GM12878 (cell line): ENCODE measurements around the gene MPC1. TPM values are rescaled to one million over a fixed set of nuclear protein-coding genes. Genes with fewer than 3 reads are reported as not detected.

ENCODE experiments used
- ATAC-seq: fragments of 200-7000 bp; cut with Tn5 transposase; 3 replicates; pipeline ENCODE4 v1.9.1; 2020; ENCODE audit warnings: mild to moderate bottlenecking, moderate library complexity
- BruUV-seq: library from RNA; stranded (reverse); fragments of 400-500 nt; replicated peaks from 2 replicates; lab custom pipeline; 2021; lab: Mats Ljungman, UMichigan
- CTCF ChIA-PET: fragments of 300-600 bp; sonication (Branson Sonifier 250); formaldehyde crosslinking; extraction: SDS; loops from one replicate; lab custom pipeline; 2021; ENCODE audit warnings: inconsistent platforms; lab: Yijun Ruan, JAX
- POLR2A ChIA-PET: fragments of 350-600 bp; formaldehyde crosslinking; extraction: SDS; loops from one replicate; lab custom pipeline; 2021; ENCODE audit warnings: inconsistent platforms; lab: Charles Lee
- RAD21 ChIA-PET: fragments of 300-600 bp; sonication (Branson Sonifier 250); formaldehyde crosslinking; loops from one replicate; lab custom pipeline; 2023; ENCODE audit warnings: antibody characterized with exemption; ENCODE audit not compliant: unreplicated experiment; lab: Charles Lee
- SMC1A ChIA-PET: fragments of 300-600 bp; sonication (Branson Sonifier 250); formaldehyde crosslinking; loops from one replicate; lab custom pipeline; 2023; ENCODE audit not compliant: unreplicated experiment, uncharacterized antibody; lab: Charles Lee
- DNase-seq: peaks from one replicate; pipeline ENCODE4 v3.0.0-alpha.2; 2011; ENCODE audit warnings: low read depth, low spot score
- FAIRE-seq: peaks from 3 replicates; lab custom pipeline; 2011; peaks lifted over from hg19 to GRCh38; lab: Jason Lieb, UNC
- H2AFZ ChIP-seq: 2 replicates; pipeline ENCODE4 v1.6.0; 2011; ENCODE audit warnings: low read depth, low read length, control low read depth; ENCODE audit not compliant: control insufficient read depth
- H3K27ac ChIP-seq: 2 replicates; pipeline ENCODE4 v1.5.1; 2011; ENCODE audit warnings: control low read depth; ENCODE audit not compliant: control insufficient read depth, insufficient read depth
- H3K27me3 ChIP-seq, 2 experiments: replicated peaks in 1 of 2; 2 replicates each; pipeline versions ENCODE4 v1.6.0 to v1.6.1; 2011; ENCODE audit warnings: low read length in 1 of 2; ENCODE audit not compliant: control insufficient read depth in 2 of 2, insufficient read depth in 2 of 2
- H3K36me3 ChIP-seq, 2 experiments: 2 replicates each; pipeline ENCODE4 v1.5.1; 2011; ENCODE audit warnings: low read length in 1 of 2; ENCODE audit not compliant: control insufficient read depth in 2 of 2, insufficient read depth in 2 of 2
- H3K4me1 ChIP-seq: 2 replicates; pipeline ENCODE4 v1.6.1; 2011; ENCODE audit warnings: mild to moderate bottlenecking, low read length, moderate library complexity, mixed read lengths; ENCODE audit not compliant: control insufficient read depth, insufficient read depth
- H3K4me2 ChIP-seq: 2 replicates; pipeline ENCODE4 v1.6.0; 2011; ENCODE audit warnings: control low read depth; ENCODE audit not compliant: control insufficient read depth, insufficient read depth
- H3K4me3 ChIP-seq: fragments of 200-600 bp; sonication (generic); 2 replicates; pipeline ENCODE4 v1.5.1; 2016
- H3K79me2 ChIP-seq: 2 replicates; pipeline ENCODE4 v1.6.0; 2011; ENCODE audit warnings: low read length; ENCODE audit not compliant: control insufficient read depth, insufficient read depth
- H3K9ac ChIP-seq: 2 replicates; pipeline ENCODE4 v1.8.0; 2011; ENCODE audit warnings: low read length, control low read depth, mixed read lengths; ENCODE audit not compliant: control insufficient read depth, insufficient read depth
- H3K9me3 ChIP-seq: replicated peaks from 3 replicates; pipeline ENCODE4 v1.5.1; 2011; ENCODE audit warnings: mild to moderate bottlenecking, low read length; ENCODE audit not compliant: control insufficient read depth, insufficient read depth
- H4K20me1 ChIP-seq: 2 replicates; pipeline ENCODE4 v1.6.0; 2011; ENCODE audit not compliant: control insufficient read depth, insufficient read depth
- BACH1 ChIP-seq: fragments of 450-650 bp; IDR thresholded peaks from 2 replicates; pipeline ENCODE4 v1.6.1; 2017; ENCODE audit warnings: mild to moderate bottlenecking, borderline replicate concordance
- CREB1 ChIP-seq: IDR thresholded peaks from 2 replicates; pipeline ENCODE4 v1.6.1; 2012; ENCODE audit warnings: low read depth, mild to moderate bottlenecking, inconsistent platforms
- ESRRA ChIP-seq: IDR thresholded peaks from 2 replicates; pipeline ENCODE4 v1.6.1; 2012; ENCODE audit warnings: mild to moderate bottlenecking, low read length, improper control_type of control experiment
- JUNB ChIP-seq: IDR thresholded peaks from 2 replicates; pipeline ENCODE4 v1.6.1; 2016; ENCODE audit warnings: antibody characterized with exemption, mild to moderate bottlenecking
- POLR2A ChIP-seq: IDR thresholded peaks from 2 replicates; pipeline ENCODE4 v1.6.1; 2011; ENCODE audit warnings: low read depth, mild to moderate bottlenecking, low read length
- POLR2AphosphoS5 ChIP-seq: IDR thresholded peaks from 2 replicates; pipeline ENCODE4 v1.6.1; 2011; ENCODE audit warnings: mild to moderate bottlenecking, low read length, inconsistent platforms
- RFX5 ChIP-seq: IDR thresholded peaks from 2 replicates; pipeline ENCODE4 v1.6.1; 2011; ENCODE audit warnings: low read depth, low read length, improper control_type of control experiment
- RUNX3 ChIP-seq: IDR thresholded peaks from 2 replicates; pipeline ENCODE4 v1.6.1; 2012; ENCODE audit warnings: low read length, inconsistent platforms
- SREBF1 ChIP-seq: IDR thresholded peaks from 2 replicates; pipeline ENCODE4 v1.6.1; 2012; ENCODE audit warnings: mild to moderate bottlenecking, low read length
- ZNF384 ChIP-seq: IDR thresholded peaks from 2 replicates; pipeline ENCODE4 v1.6.1; 2012; ENCODE audit warnings: low read depth, mild to moderate bottlenecking, low read length, improper control_type of control experiment, borderline replicate concordance
- WGBS: methylation state at CpG from one replicate; pipeline ENCODE4 v1.1.6; 2016; ENCODE audit warnings: low lambda C conversion rate; ENCODE audit not compliant: insufficient replicate concordance, insufficient coverage; ENCODE audit errors: missing lambda C conversion rate; 5-methylcytosine and 5-hydroxymethylcytosine counted together
- in situ Hi-C: fragments of 300-500 bp; cut with MboI; formaldehyde crosslinking; loops from 9 replicates; pipeline ENCODE4 v1.14.3; 2018; ENCODE audit warnings: mixed read lengths
- intact Hi-C: fragments of 100-400 bp; cut with micrococcal nuclease; formaldehyde crosslinking; loops from one replicate; pipeline ENCODE4 v1.14.2; 2022; ENCODE audit not compliant: unreplicated experiment
- polyA plus RNA-seq, 11 experiments: library from polyadenylated mRNA; depleted of rRNA in 4 of 11; unstranded in 6 of 11; stranded (reverse) in 5 of 11; fragments of >200 nt; fragmentation: Nextera tagmentation in 4 of 11; fragmentation: Illumina TruSeq in 1 of 11; extraction: Ambion mirVana in 4 of 11; extraction: Trizol in 1 of 11; gene quantifications; 1 replicate in 1 of 11; 2 replicates in 10 of 11; pipeline versions ENCODE4 v1.2.1 to v1.2.3, GENCODE V29; 2011 to 2016; ENCODE audit warnings: inconsistent platforms in 2 of 11, missing spikeins in 2 of 11, low read depth in 1 of 11
- total RNA-seq, 4 experiments: library from RNA; depleted of rRNA in 3 of 4; stranded (reverse); fragments of >200 nt in 3 of 4; fragmentation: Illumina TruSeq in 1 of 4; extraction: Trizol in 1 of 4; gene quantifications; 2 replicates each; pipeline versions ENCODE4 v1.2.1 to v1.2.3, GENCODE V29; 2013 to 2021
- TF ChIP-seq, protein P1 (sequence below): IDR thresholded peaks from 2 replicates; pipeline ENCODE4 v1.6.1; 2011; ENCODE audit warnings: borderline replicate concordance, low read depth, mild to moderate bottlenecking, moderate library complexity, low read length; ENCODE audit not compliant: insufficient read depth, poor library complexity, severe bottlenecking
- TF ChIP-seq, protein P2 (sequence below): fragments of 450-650 bp; IDR thresholded peaks from 2 replicates; pipeline ENCODE4 v1.6.1; 2016; ENCODE audit warnings: mild to moderate bottlenecking

MPC1 gene
- total and polyA plus RNA-seq, 10 of the 15 experiments (the other 5 are each of a cell fraction or from before 2014, with no cell fraction given), result 53.2 to 177 (median 78.8) TPM

DNA sequence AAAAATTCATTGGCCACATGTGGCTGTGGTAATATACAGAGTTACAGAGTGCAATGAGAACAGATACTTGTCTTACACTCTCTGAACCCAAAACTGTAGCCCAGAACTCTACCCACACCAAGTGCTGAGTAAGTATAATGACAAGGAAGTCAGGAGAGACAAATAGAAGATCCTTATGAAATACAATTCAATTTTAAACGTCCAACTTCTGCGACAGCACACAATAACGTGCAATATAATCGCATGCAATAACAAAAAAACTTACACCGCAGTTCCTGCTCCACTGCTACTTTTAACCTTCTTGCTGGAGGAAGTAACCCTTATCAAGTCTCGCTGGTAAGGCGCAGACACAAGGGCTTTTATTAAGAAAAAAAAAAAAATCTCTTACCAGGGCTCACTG is 41.3 kb downstream of the MPC1 start:
- no peaks in the 10 kb centered on the region for H3K27me3 ChIP-seq
- peak overlapping the region; percentile 94 for H3K4me2 ChIP-seq
- intact Hi-C loops, result loop anchor here (10.0 kb wide), 1 partner anchor 813 kb away; the partner anchor contains the start of gene GPR31
- no peak for DNase-seq
- H3K9ac ChIP-seq, result peak overlapping the region; percentile 99
- H3K4me3 ChIP-seq, result peak overlapping the region; percentile 96
- peak overlapping the region; percentile 99 for H3K27ac ChIP-seq
- peaks cover 0 to 14% of the 10 kb centered on the region in 2 experiments for H3K36me3 ChIP-seq
- H2AFZ ChIP-seq, result no peak overlapping the region
- TF ChIP-seq JUNB (no peak), ZNF384 (peak; percentile 17; the same call in 1 of the 2 replicates), CREB1 (peak; percentile 61; the same call in 1 of the 2 replicates)
- TF ChIP-seq, all 136 proteins: peak for 2
- POLR2A ChIA-PET, result interaction anchor here (0.7 to 2.5 kb wide), 6 partner anchors 13 to 65 kb away, joined by 3 to 24 read pairs (median 6); no protein-coding TSS in a partner anchor
- RAD21 ChIA-PET, result interaction anchor here (0.7 to 2.6 kb wide), 4 partner anchors 8 to 40 kb away, joined by 3 to 15 read pairs (median 8); no protein-coding TSS in a partner anchor
- no peaks in the 10 kb centered on the region for H3K9me3 ChIP-seq
- H3K4me1 ChIP-seq, result peaks cover 13% of the 10 kb centered on the region
- peaks cover 69% of the 10 kb centered on the region for H3K79me2 ChIP-seq
- peak; percentile 6 for ATAC-seq
- BruUV-seq, result no TSS peak
- CTCF ChIA-PET, result interaction anchor here (0.7 to 1.1 kb wide), 3 partner anchors 11 to 59 kb away, joined by 3 to 7 read pairs (median 3); no protein-coding TSS in a partner anchor
- in situ Hi-C loops, result no loop called here
- SMC1A ChIA-PET, result interaction anchor here (0.7 to 3.0 kb wide), 2 partner anchors 40 to 1722 kb away, joined by 3 to 18 read pairs; no protein-coding TSS in a partner anchor
- FAIRE-seq, result no peak
- H4K20me1 ChIP-seq, result 0 out of 2 replicates have a peak, but pooled peaks cover 3% of the 10 kb centered on the region
- WGBS, result 0% methylated on average over 7 of the region's 7 CpGs

DNA sequence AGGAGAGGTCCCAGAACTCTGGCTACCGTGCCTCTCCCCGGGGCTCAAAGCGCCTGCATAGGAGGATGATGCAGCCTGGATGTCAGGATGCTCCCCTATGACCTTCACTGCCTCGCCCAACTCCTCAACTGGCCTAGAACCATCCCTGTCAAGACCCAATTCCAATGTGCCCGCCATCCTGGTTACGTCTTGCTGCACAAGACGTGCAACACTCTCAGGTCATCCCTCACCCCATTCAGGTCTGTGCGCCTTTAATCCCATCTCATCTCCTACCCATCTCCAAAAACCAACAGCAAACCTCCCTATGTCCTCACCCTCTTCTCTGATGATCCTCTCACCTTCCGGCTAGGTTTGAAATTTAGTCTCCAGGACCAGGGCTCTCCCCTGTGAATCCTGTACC is 43.9 kb downstream of the MPC1 start:
- no peaks in the 10 kb centered on the region; the same call in 2 of the 3 replicates for H3K9me3 ChIP-seq
- ChIA-PET POLR2A (no interaction called here), RAD21 (no interaction called here), SMC1A (no interaction called here), CTCF (no interaction called here)
- H3K36me3 ChIP-seq, result peaks cover 2 to 14% of the 10 kb centered on the region in 2 experiments
- intact Hi-C loops (loop anchor here (10.0 kb wide), 1 partner anchor 756 kb away; no protein-coding TSS in a partner anchor), in situ Hi-C loops (no loop called here)
- H3K4me3 ChIP-seq, result peak overlapping the region; percentile 96; the same call in 1 of the 2 replicates
- peaks cover 33% of the 10 kb centered on the region for H3K4me1 ChIP-seq
- peak overlapping the region; percentile 94 for H3K4me2 ChIP-seq
- H2AFZ ChIP-seq, result no peak overlapping the region
- no peak for DNase-seq
- peaks cover 94% of the 10 kb centered on the region for H3K79me2 ChIP-seq
- peak overlapping the region; percentile 26; the same call in 1 of the 2 replicates for H3K9ac ChIP-seq
- no peak for FAIRE-seq
- BruUV-seq, result no TSS peak
- H3K27ac ChIP-seq, result no peak overlapping the region; the same call in 1 of the 2 replicates
- ATAC-seq, result no peak
- 0 out of 2 replicates have a peak, but pooled peaks cover 3% of the 10 kb centered on the region for H4K20me1 ChIP-seq
- H3K27me3 ChIP-seq, result no peaks in the 10 kb centered on the region
- 100% methylated on average over 9 of the region's 9 CpGs for WGBS
- TF ChIP-seq BACH1 (no peak), SREBF1 (no peak), POLR2A (0 out of 2 replicates have a peak, but pooled peaks have one; percentile 24), RUNX3 (no peak), POLR2AphosphoS5 (peak; percentile 19; the same call in 1 of the 2 replicates), RFX5 (no peak), ESRRA (no peak)
- TF ChIP-seq, protein P1, sequence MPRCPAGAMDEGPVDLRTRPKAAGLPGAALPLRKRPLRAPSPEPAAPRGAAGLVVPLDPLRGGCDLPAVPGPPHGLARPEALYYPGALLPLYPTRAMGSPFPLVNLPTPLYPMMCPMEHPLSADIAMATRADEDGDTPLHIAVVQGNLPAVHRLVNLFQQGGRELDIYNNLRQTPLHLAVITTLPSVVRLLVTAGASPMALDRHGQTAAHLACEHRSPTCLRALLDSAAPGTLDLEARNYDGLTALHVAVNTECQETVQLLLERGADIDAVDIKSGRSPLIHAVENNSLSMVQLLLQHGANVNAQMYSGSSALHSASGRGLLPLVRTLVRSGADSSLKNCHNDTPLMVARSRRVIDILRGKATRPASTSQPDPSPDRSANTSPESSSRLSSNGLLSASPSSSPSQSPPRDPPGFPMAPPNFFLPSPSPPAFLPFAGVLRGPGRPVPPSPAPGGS, result no peak
- TF ChIP-seq, protein P2, sequence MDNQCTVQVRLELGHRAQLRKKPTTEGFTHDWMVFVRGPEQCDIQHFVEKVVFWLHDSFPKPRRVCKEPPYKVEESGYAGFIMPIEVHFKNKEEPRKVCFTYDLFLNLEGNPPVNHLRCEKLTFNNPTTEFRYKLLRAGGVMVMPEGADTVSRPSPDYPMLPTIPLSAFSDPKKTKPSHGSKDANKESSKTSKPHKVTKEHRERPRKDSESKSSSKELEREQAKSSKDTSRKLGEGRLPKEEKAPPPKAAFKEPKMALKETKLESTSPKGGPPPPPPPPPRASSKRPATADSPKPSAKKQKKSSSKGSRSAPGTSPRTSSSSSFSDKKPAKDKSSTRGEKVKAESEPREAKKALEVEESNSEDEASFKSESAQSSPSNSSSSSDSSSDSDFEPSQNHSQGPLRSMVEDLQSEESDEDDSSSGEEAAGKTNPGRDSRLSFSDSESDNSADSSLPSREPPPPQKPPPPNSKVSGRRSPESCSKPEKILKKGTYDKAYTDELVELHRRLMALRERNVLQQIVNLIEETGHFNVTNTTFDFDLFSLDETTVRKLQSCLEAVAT, result peak; percentile 56; the same call in 1 of the 2 replicates
